H1 (cell line): ENCODE data around the gene CXCR4. TPM values are rescaled to one million over a fixed set of nuclear protein-coding genes. Genes with fewer than 3 reads are reported as not detected.

Source experiments
- CTCF ChIA-PET: fragments of 300-600 bp; sonication (Branson Sonifier 250); formaldehyde crosslinking; loops from one replicate; lab custom pipeline; 2021; ENCODE audit not compliant: partially characterized antibody; lab: Charles Lee
- POLR2A ChIA-PET: fragments of 300-600 bp; sonication (Branson Sonifier 250); formaldehyde crosslinking; loops from one replicate; lab custom pipeline; 2021; ENCODE audit warnings: inconsistent platforms; ENCODE audit not compliant: partially characterized antibody; lab: Charles Lee
- DNase-seq, 2 experiments: peaks; one replicate each; pipeline versions ENCODE4 v3.0.0 to v3.0.0-alpha.2; 2010 to 2022; ENCODE audit warnings: low spot score in 2 of 2, low read depth in 1 of 2, mixed read lengths in 1 of 2
- FAIRE-seq: peaks from 2 replicates; lab custom pipeline; 2011; peaks lifted over from hg19 to GRCh38; lab: Jason Lieb, UNC
- H2AFZ ChIP-seq: 2 replicates; pipeline ENCODE4 v1.8.1; 2012; ENCODE audit warnings: low read length, inconsistent platforms
- H2AK5ac ChIP-seq: 2 replicates; pipeline ENCODE4 v1.6.1; 2013; ENCODE audit warnings: low read depth, low read length
- H2BK120ac ChIP-seq: replicated peaks from 2 replicates; pipeline ENCODE3; 2013; ENCODE audit warnings: low read depth, low read length, inconsistent platforms
- H2BK12ac ChIP-seq: 2 replicates; pipeline ENCODE4 v1.6.1; 2013; ENCODE audit warnings: low read depth, low read length
- H2BK15ac ChIP-seq: 2 replicates; pipeline ENCODE4 v1.6.1; 2013; ENCODE audit warnings: low read length
- H2BK20ac ChIP-seq: 2 replicates; pipeline ENCODE4 v1.6.1; 2013; ENCODE audit warnings: low read length
- H2BK5ac ChIP-seq: 2 replicates; pipeline ENCODE4 v1.6.1; 2013; ENCODE audit warnings: low read depth, low read length
- H3K14ac ChIP-seq: 2 replicates; pipeline ENCODE4 v1.6.1; 2013; ENCODE audit warnings: inconsistent platforms; ENCODE audit not compliant: insufficient read length
- H3K18ac ChIP-seq: 2 replicates; pipeline ENCODE4 v1.6.1; 2013; ENCODE audit warnings: low read length; ENCODE audit errors: extremely low read depth
- H3K23ac ChIP-seq: 2 replicates; pipeline ENCODE4 v1.6.1; 2013; ENCODE audit warnings: inconsistent platforms; ENCODE audit not compliant: insufficient read length
- H3K23me2 ChIP-seq: 2 replicates; pipeline ENCODE4 v1.6.1; 2013; ENCODE audit warnings: low read depth, low read length
- H3K27ac ChIP-seq: 2 replicates; pipeline ENCODE4 v1.6.1; 2011; ENCODE audit warnings: low read depth, low read length, inconsistent platforms
- H3K27me3 ChIP-seq, 4 experiments: replicated peaks in 1 of 4; 1 replicate in 1 of 4; 2 replicates in 3 of 4; pipeline versions ENCODE4 v1.6.1 to v1.8.1; 2011 to 2013; ENCODE audit warnings: low read length in 3 of 4, mild to moderate bottlenecking in 3 of 4, inconsistent platforms in 2 of 4, mixed read lengths in 2 of 4, moderate library complexity in 1 of 4; ENCODE audit not compliant: control insufficient read depth in 3 of 4, insufficient read depth in 3 of 4; ENCODE audit errors: extremely low read depth in 1 of 4
- H3K36me3 ChIP-seq, 4 experiments: 2 replicates each; pipeline versions ENCODE4 v1.6.1 to v1.8.1; 2011 to 2013; ENCODE audit warnings: mild to moderate bottlenecking in 4 of 4, low read length in 3 of 4, moderate library complexity in 2 of 4, control low read depth in 1 of 4, inconsistent platforms in 1 of 4; ENCODE audit not compliant: insufficient read depth in 4 of 4, control insufficient read depth in 2 of 4
- H3K4ac ChIP-seq: replicated peaks from 2 replicates; pipeline ENCODE3; 2013; ENCODE audit warnings: low read length, low read depth, mixed read lengths, inconsistent platforms; ENCODE audit not compliant: insufficient read length
- H3K4me1 ChIP-seq, 4 experiments: replicated peaks in 1 of 4; 1 replicate in 1 of 4; 2 replicates in 3 of 4; pipeline versions ENCODE4 v1.6.1 to v1.8.1; 2011 to 2013; ENCODE audit warnings: low read length in 3 of 4, inconsistent platforms in 2 of 4, mixed read lengths in 1 of 4; ENCODE audit not compliant: insufficient read depth in 4 of 4, control insufficient read depth in 3 of 4
- H3K4me2 ChIP-seq, 2 experiments: 2 replicates each; pipeline versions ENCODE4 v1.6.1 to v1.8.1; 2011 to 2013; ENCODE audit warnings: low read depth in 2 of 2, low read length in 2 of 2, control low read depth in 1 of 2, inconsistent platforms in 1 of 2, mild to moderate bottlenecking in 1 of 2; ENCODE audit not compliant: insufficient read depth in 1 of 2
- H3K4me3 ChIP-seq, 4 experiments: fragments of 200-600, 300-600 bp in 1 of 4; sonication (generic), shearing (Covaris generic), sonication (Bioruptor Twin) in 1 of 4; 2 replicates each; pipeline versions ENCODE4 v1.5.1 to v1.8.1; 2011 to 2016; ENCODE audit warnings: low read length in 4 of 4, low read depth in 3 of 4, control low read depth in 2 of 4, inconsistent platforms in 2 of 4, mild to moderate bottlenecking in 2 of 4, mixed read lengths in 1 of 4, moderate library complexity in 1 of 4; ENCODE audit not compliant: insufficient read depth in 2 of 4; ENCODE audit errors: extremely low read depth in 1 of 4
- H3K56ac ChIP-seq: replicated peaks from 2 replicates; pipeline ENCODE3; 2013; ENCODE audit warnings: low read depth, mild to moderate bottlenecking, mixed read lengths, low read length, inconsistent platforms; ENCODE audit not compliant: insufficient read length
- H3K79me1 ChIP-seq: 2 replicates; pipeline ENCODE4 v1.6.1; 2013; ENCODE audit warnings: low read depth, low read length, control low read depth
- H3K79me2 ChIP-seq, 2 experiments: 2 replicates each; pipeline versions ENCODE4 v1.6.1 to v1.8.1; 2012 to 2013; ENCODE audit warnings: low read length in 2 of 2, mild to moderate bottlenecking in 2 of 2, inconsistent platforms in 1 of 2; ENCODE audit not compliant: insufficient read depth in 2 of 2, control insufficient read depth in 1 of 2
- H3K9ac ChIP-seq, 4 experiments: replicated peaks in 1 of 4; 1 replicate in 1 of 4; 2 replicates in 3 of 4; pipeline versions ENCODE4 v1.6.1 to v1.8.1; 2011 to 2013; ENCODE audit warnings: low read depth in 3 of 4, low read length in 3 of 4, control low read depth in 2 of 4, mild to moderate bottlenecking in 2 of 4, moderate library complexity in 2 of 4, inconsistent platforms in 1 of 4; ENCODE audit errors: extremely low read depth in 1 of 4
- H3K9me3 ChIP-seq, 2 experiments: 2 replicates each; pipeline versions ENCODE4 v1.6.1 to v1.8.1; 2012 to 2013; ENCODE audit warnings: mild to moderate bottlenecking in 2 of 2, moderate library complexity in 2 of 2, control low read depth in 1 of 2, inconsistent platforms in 1 of 2, low read depth in 1 of 2, low read length in 1 of 2, mixed read lengths in 1 of 2; ENCODE audit not compliant: insufficient read depth in 2 of 2
- H4K20me1 ChIP-seq, 2 experiments: replicated peaks in 1 of 2; 2 replicates each; pipeline versions ENCODE3 to v1.8.1; 2011 to 2013; ENCODE audit warnings: inconsistent platforms in 2 of 2, low read length in 2 of 2, mild to moderate bottlenecking in 1 of 2; ENCODE audit not compliant: insufficient read depth in 2 of 2, control insufficient read depth in 1 of 2
- H4K5ac ChIP-seq: 2 replicates; pipeline ENCODE4 v1.6.1; 2013; ENCODE audit warnings: low read length, low read depth, mixed read lengths, inconsistent platforms; ENCODE audit not compliant: insufficient read length
- H4K8ac ChIP-seq: 2 replicates; pipeline ENCODE4 v1.8.0; 2013; ENCODE audit warnings: mild to moderate bottlenecking, moderate library complexity, low read length, inconsistent platforms; ENCODE audit not compliant: insufficient read depth; ENCODE audit errors: extremely low read depth
- H4K91ac ChIP-seq: replicated peaks from 2 replicates; pipeline ENCODE3; 2013; ENCODE audit warnings: low read length, mixed read lengths, inconsistent platforms; ENCODE audit not compliant: insufficient read length
- ATF3 ChIP-seq: IDR thresholded peaks from 2 replicates; pipeline ENCODE4 v1.6.1; 2011; ENCODE audit warnings: low read depth, mild to moderate bottlenecking, low read length; ENCODE audit not compliant: insufficient read depth
- POLR2A ChIP-seq, 2 experiments: IDR thresholded peaks; 1 replicate in 1 of 2; 2 replicates in 1 of 2; pipeline ENCODE4 v1.6.1; 2011; ENCODE audit warnings: low read depth in 2 of 2, low read length in 2 of 2, mild to moderate bottlenecking in 2 of 2; ENCODE audit errors: control extremely low read depth in 1 of 2
- RAD21 ChIP-seq, 2 experiments: IDR thresholded peaks in 1 of 2; conservative IDR thresholded peaks in 1 of 2; 2 replicates each; pipeline ENCODE4 v1.6.1; 2011; ENCODE audit warnings: low read depth in 2 of 2, low read length in 2 of 2, improper control_type of control experiment in 1 of 2, inconsistent platforms in 1 of 2, mild to moderate bottlenecking in 1 of 2, moderate library complexity in 1 of 2
- SAP30 ChIP-seq: fragments of 300-600 bp; sonication (generic); IDR thresholded peaks from 2 replicates; pipeline ENCODE4 v1.7.1; 2012; ENCODE audit warnings: low read length, moderate library complexity, mild to moderate bottlenecking, inconsistent platforms; ENCODE audit not compliant: insufficient read depth, insufficient replicate concordance
- TAF7 ChIP-seq: optimal IDR thresholded peaks from 2 replicates; pipeline ENCODE3; 2011; ENCODE audit warnings: low read depth, mild to moderate bottlenecking, inconsistent platforms, low read length, moderate library complexity, borderline replicate concordance
- YY1 ChIP-seq: IDR thresholded peaks from 2 replicates; pipeline ENCODE4 v1.6.1; 2011; ENCODE audit warnings: low read depth, mild to moderate bottlenecking, low read length
- WGBS, 2 experiments: shearing (Covaris generic) in 1 of 2; methylation state at CpG; one replicate each; pipeline versions ENCODE4 v1.1.6 to v1.1.7; 2013 to 2015; ENCODE audit warnings: low lambda C conversion rate in 2 of 2, mixed read lengths in 2 of 2, inconsistent platforms in 1 of 2, low coverage in 1 of 2, missing lambda C conversion rate in 1 of 2; ENCODE audit not compliant: insufficient replicate concordance in 2 of 2, insufficient coverage in 1 of 2, insufficient read length in 1 of 2; ENCODE audit errors: extremely low coverage in 1 of 2, missing lambda C conversion rate in 1 of 2; 5-methylcytosine and 5-hydroxymethylcytosine counted together
- polyA plus RNA-seq, 7 experiments: library from polyadenylated mRNA; depleted of rRNA in 3 of 7; stranded (reverse) in 5 of 7; unstranded in 2 of 7; fragments of >200 nt in 5 of 7; fragments of 200-250 nt in 2 of 7; gene quantifications; 1 replicate in 5 of 7; 2 replicates in 1 of 7; 4 replicates in 1 of 7; pipeline versions ENCODE4 v1.2.1 to v1.2.3, GENCODE V29; 2011 to 2013; ENCODE audit warnings: missing spikeins in 2 of 7, mixed read lengths in 2 of 7
- total RNA-seq: library from RNA; stranded (reverse); fragmentation: NEBNext Ultra II Directional; extraction: Animal tissue kit (Norgen Biotek cat#: 25700); gene quantifications from 2 replicates; pipeline ENCODE4 v1.2.1, GENCODE V29; 2021

Gene CXCR4
- total and polyA plus RNA-seq, 2 of the 8 experiments (the other 6 are each of a cell fraction or from before 2014, with no cell fraction given): 1.8 to 2.8 TPM

GRCh38 chr2:136127356-136127755 is 9.4 kb upstream of the CXCR4 start:
- FAIRE-seq: no peak
- Histone ChIP-seq H3K36me3 (no peaks in the 10 kb centered on the region), H3K4me1 (peaks cover 0 to 9% (median 2%) of the 10 kb centered on the region in 4 experiments; a peak in 3 of 7 replicates), H3K27me3 (no peaks in the 10 kb centered on the region), H3K23me2 (peaks cover 2% of the 10 kb centered on the region; the same call in 1 of the 2 replicates), H2BK20ac (no peak overlapping the region), H3K14ac (no peak overlapping the region), H3K4me3 (no peak overlapping the region), H3K9ac (no peak overlapping the region), H4K91ac (no peak overlapping the region), H3K56ac (no peak overlapping the region), H3K4ac (no peak overlapping the region), H2BK15ac (no peak overlapping the region), H2AFZ (no peak overlapping the region), H3K9me3 (no peaks in the 10 kb centered on the region), H3K23ac (no peak overlapping the region), H4K20me1 (no peaks in the 10 kb centered on the region), H4K5ac (no peak overlapping the region), H3K4me2 (no peak overlapping the region), H2BK120ac (no peak overlapping the region), H3K79me1 (no peaks in the 10 kb centered on the region), H3K18ac (no peak overlapping the region), H3K27ac (no peak overlapping the region), H3K79me2 (no peaks in the 10 kb centered on the region), H4K8ac (no peak overlapping the region), H2BK5ac (no peak overlapping the region), H2BK12ac (no peak overlapping the region), H2AK5ac (no peak overlapping the region)
- whole genome bisulfite sequencing, 2 experiments: 92% methylated on average over 6 of the region's 6 CpGs; no CpG with 5 or more reads in 1 of the 2 experiments
- no peak for TF ChIP-seq TAF7
- TF ChIP-seq ATF3: no peak
- no peak for TF ChIP-seq SAP30
- no peak for TF ChIP-seq POLR2A (IDR thresholded peaks at IDR 0.05; ENCODE audit: control extremely low read depth in 1 of 2, low read depth in 2 of 2, low read length in 2 of 2)
- TF ChIP-seq YY1: no peak
- TF ChIP-seq RAD21 (IDR thresholded peaks at IDR 0.05 in 1 of 2, conservative IDR thresholded peaks at IDR 0.05 in 1 of 2; ENCODE audit: low read depth in 2 of 2, low read length in 2 of 2): no peak
- CTCF ChIA-PET: interaction anchor here (0.7 to 1.0 kb wide), 3 partner anchors 118 to 216 kb away, joined by 3 to 4 read pairs (median 3); no protein-coding TSS in a partner anchor
- DNase-seq: no peak
- POLR2A ChIA-PET: no interaction called here
